Heart right ventricle (tissue), 16 donors: ENCODE results near the gene CCDC185. TPM values are rescaled to one million over a fixed set of nuclear protein-coding genes. Genes with fewer than 3 reads are reported as not detected.

ENCODE experiments used
- ATAC-seq, 8 donors: fragments of 200-7000 bp; cut with Tn5 transposase; one replicate each; pipeline ENCODE4 v1.9.1; 2020; ENCODE audit warnings: mild to moderate bottlenecking in 8 of 8, moderate library complexity in 8 of 8, moderate number of reproducible peaks in 1 of 8
- DNase-seq, 2 donors: peaks; one replicate each; pipeline ENCODE4 v3.0.0-alpha.2; 2020
- H3K27ac ChIP-seq, 10 donors: fragments of 200-600 bp; sonication (generic) in 2 of 10; one replicate each; pipeline versions ENCODE4 v1.5.0 to v1.8.0; 2020 to 2022; ENCODE audit warnings: mild to moderate bottlenecking in 3 of 10
- H3K27me3 ChIP-seq, 7 donors: fragments of 200-600 bp; one replicate each; pipeline ENCODE4 v1.8.0; 2021 to 2022; ENCODE audit warnings: mild to moderate bottlenecking in 2 of 7
- H3K36me3 ChIP-seq, 9 donors: fragments of 200-600 bp; sonication (generic) in 1 of 9; one replicate each; pipeline versions ENCODE4 v1.5.0 to v1.8.0; 2020 to 2022; ENCODE audit warnings: mild to moderate bottlenecking in 2 of 9
- H3K4me1 ChIP-seq, 9 donors: fragments of 200-600 bp; sonication (generic) in 1 of 9; one replicate each; pipeline versions ENCODE4 v1.5.0 to v1.8.0; 2020 to 2022; ENCODE audit warnings: mild to moderate bottlenecking in 4 of 9
- H3K4me3 ChIP-seq, 10 donors: fragments of 200-600 bp; sonication (generic) in 2 of 10; one replicate each; pipeline versions ENCODE4 v1.5.0 to v1.8.0; 2020 to 2022; ENCODE audit warnings: mild to moderate bottlenecking in 7 of 10, moderate library complexity in 2 of 10
- H3K9me3 ChIP-seq, 11 donors: fragments of 200-600 bp in 10 of 11; sonication (generic) in 2 of 11; one replicate each; pipeline versions ENCODE4 v1.5.0 to v1.8.0; 2013 to 2022; ENCODE audit warnings: mild to moderate bottlenecking in 2 of 11, control low read depth in 1 of 11, moderate library complexity in 1 of 11
- WGBS, 2 donors: extraction: QIAGEN DNeasy Blood & Tissue Kit; methylation state at CpG; one replicate each; pipeline ENCODE4 v1.1.7; 2013; ENCODE audit warnings: inconsistent platforms in 1 of 2; 5-methylcytosine and 5-hydroxymethylcytosine counted together
- intact Hi-C, 10 donors: fragments of 100-400 bp; cut with DNase I; formaldehyde crosslinking; loops; one replicate each; pipeline versions ENCODE4 v1.11.1 to v1.14.2; 2022
- polyA plus RNA-seq, 2 donors: library from polyadenylated mRNA; stranded (reverse); fragments of 200-250 nt; gene quantifications; one replicate each; pipeline ENCODE4 v1.2.3, GENCODE V29; 2013
- total RNA-seq, 10 donors: library from RNA; stranded (reverse); fragmentation: NEBNext Ultra II Directional in 3 of 10; extraction: Animal tissue kit (Norgen Biotek cat#: 25700) in 3 of 10; gene quantifications; one replicate each; pipeline versions ENCODE4 v1.2.1 to v1.2.4, GENCODE V29; 2021 to 2023
- TF ChIP-seq, protein P1 (sequence below), 9 donors: fragments of 200-600 bp; sonication (generic) in 2 of 9; IDR thresholded peaks; one replicate each; pipeline versions ENCODE4 v1.5.0 to v1.8.0; 2021 to 2022; ENCODE audit warnings: antibody characterized with exemption in 9 of 9, mild to moderate bottlenecking in 5 of 9, moderate library complexity in 1 of 9
- donor health status: Arrhythmogenic right ventricular cardiomyopathy.
- donor health status: ischemic (EF 13 %, LVEDD 7.1; RV severe dilation, severe dysfunction).
- donor health status: healthy with polysubstance abuse.
- donor health status: DM: no; HTN: yes; CAD: no.
- donor health status: DM: no; HTN: no; CAD: no.
- donor health status: ischemic (EF 25% LVEDD 6.9; RV normal size, moderate dysfunction).
- donor health status: ischemic (EF 25% LVEDD 5.7; RV mildly dilated, moderate dysfunction).
- donor health status: healthy.
- donor health status: DM: yes; HTN: yes; CAD: no.
- donor health status: Ischemic cardiomyopathy.
- donor health status: ischemic (EF 35%, LVEDD 5.7; RV mildly dilated, moderate dysfunction).
- donor health status: nonischemic (EF 11% LVEDD 7.7; RV severe dilation, severe dysfunction).
- donor health status: DM: yes; HTN: yes; CAD: no.
- donor health status: PGD.
- donor health status: ischemic (EF 29% LVEDD 5.4; RV normal size, mild dysfunction).
- donor health status: nonischemic (EF 23%, LVEDD 6.1; RV moderate dilation, normal function).

Gene CCDC185
- total and polyA plus RNA-seq, 12 donors = not detected

- intact Hi-C loops = no loop called here
- ATAC-seq (peak in 4 of 8 donors; percentile 27 to 83 (median 59)), DNase-seq (no peak)
- 68 to 73% methylated on average over 7 of the region's 7 CpGs for WGBS, 2 donors
- no peaks in the 10 kb centered on the region for H3K36me3 ChIP-seq
- H3K27ac ChIP-seq = no peak overlapping the region
- H3K4me1 ChIP-seq = peaks cover 0 to 21% (median 8%) of the 10 kb centered on the region in 9 donors
- H3K27me3 ChIP-seq = no peaks in the 10 kb centered on the region
- no peak overlapping the region for H3K4me3 ChIP-seq
- H3K9me3 ChIP-seq = no peaks in the 10 kb centered on the region
- TF ChIP-seq, protein P1, sequence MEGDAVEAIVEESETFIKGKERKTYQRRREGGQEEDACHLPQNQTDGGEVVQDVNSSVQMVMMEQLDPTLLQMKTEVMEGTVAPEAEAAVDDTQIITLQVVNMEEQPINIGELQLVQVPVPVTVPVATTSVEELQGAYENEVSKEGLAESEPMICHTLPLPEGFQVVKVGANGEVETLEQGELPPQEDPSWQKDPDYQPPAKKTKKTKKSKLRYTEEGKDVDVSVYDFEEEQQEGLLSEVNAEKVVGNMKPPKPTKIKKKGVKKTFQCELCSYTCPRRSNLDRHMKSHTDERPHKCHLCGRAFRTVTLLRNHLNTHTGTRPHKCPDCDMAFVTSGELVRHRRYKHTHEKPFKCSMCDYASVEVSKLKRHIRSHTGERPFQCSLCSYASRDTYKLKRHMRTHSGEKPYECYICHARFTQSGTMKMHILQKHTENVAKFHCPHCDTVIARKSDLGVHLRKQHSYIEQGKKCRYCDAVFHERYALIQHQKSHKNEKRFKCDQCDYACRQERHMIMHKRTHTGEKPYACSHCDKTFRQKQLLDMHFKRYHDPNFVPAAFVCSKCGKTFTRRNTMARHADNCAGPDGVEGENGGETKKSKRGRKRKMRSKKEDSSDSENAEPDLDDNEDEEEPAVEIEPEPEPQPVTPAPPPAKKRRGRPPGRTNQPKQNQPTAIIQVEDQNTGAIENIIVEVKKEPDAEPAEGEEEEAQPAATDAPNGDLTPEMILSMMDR (IDR thresholded peaks at IDR 0.05) = no peak
Observed at GRCh38 chr1:223417903-223418663, 24.9 kb downstream of the CCDC185 start.

- DNase-seq (no peak), ATAC-seq (peak in 1 of 8 donors; percentile 49)
- Histone ChIP-seq H3K27ac (no peak overlapping the region), H3K9me3 (no peaks in the 10 kb centered on the region), H3K36me3 (no peaks in the 10 kb centered on the region), H3K27me3 (no peaks in the 10 kb centered on the region), H3K4me3 (no peak overlapping the region), H3K4me1 (peaks cover 0 to 23% (median 11%) of the 10 kb centered on the region in 9 donors)
- 83 to 84% methylated on average over 8 of the region's 8 CpGs for WGBS, 2 donors
- intact Hi-C loops = no loop called here
- TF ChIP-seq, protein P1 (IDR thresholded peaks at IDR 0.05) = no peak
Observed at GRCh38 chr1:223419115-223419514, 25.9 kb downstream of the CCDC185 start.

DNA sequence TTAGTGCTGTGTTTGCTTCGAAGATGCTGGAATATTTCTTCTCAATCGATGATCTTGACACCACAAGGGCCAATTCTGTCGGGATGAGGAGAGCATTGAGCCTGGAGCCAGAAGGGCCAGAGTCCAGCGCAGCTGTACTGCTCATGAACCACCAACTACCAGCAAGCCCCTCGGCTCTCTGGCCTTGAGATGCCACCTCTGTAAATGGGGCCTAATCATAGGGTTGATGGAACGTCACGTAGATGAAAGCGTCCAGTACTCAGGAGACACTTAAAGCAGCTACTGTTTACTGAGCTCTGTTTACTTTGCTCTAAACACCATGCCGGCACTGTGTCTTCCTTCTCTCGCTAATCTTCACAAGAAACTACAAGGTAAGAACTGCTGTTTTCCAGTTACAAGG, 26.3 kb downstream of the CCDC185 start:
- Histone ChIP-seq H3K9me3 (no peaks in the 10 kb centered on the region), H3K4me3 (no peak overlapping the region), H3K27ac (no peak overlapping the region), H3K27me3 (no peaks in the 10 kb centered on the region), H3K4me1 (peaks cover 0 to 28% (median 16%) of the 10 kb centered on the region in 9 donors), H3K36me3 (no peaks in the 10 kb centered on the region)
- TF ChIP-seq, protein P1 (IDR thresholded peaks at IDR 0.05) = no peak
- 84 to 91% methylated on average over 10 of the region's 10 CpGs for WGBS, 2 donors
- ATAC-seq = no peak
- intact Hi-C loops = no loop called here
- no peak for DNase-seq

- ATAC-seq = peak in 3 of 8 donors; percentile 39 to 44 (median 42)
- intact Hi-C loops = loop anchor here in 1 of 10 donors (10.0 kb wide), 1 partner anchor 76 kb away; no protein-coding TSS in a partner anchor
- DNase-seq = no peak
Observed at GRCh38 chr1:223421025-223421424, 27.8 kb downstream of the CCDC185 start.

More at GRCh38 chr1:223421025-223421424, 27.8 kb downstream of the CCDC185 start:
- Histone ChIP-seq H3K27ac (no peak overlapping the region), H3K4me3 (no peak overlapping the region), H3K36me3 (no peaks in the 10 kb centered on the region), H3K27me3 (no peaks in the 10 kb centered on the region), H3K4me1 (peaks cover 0 to 28% (median 18%) of the 10 kb centered on the region in 9 donors), H3K9me3 (no peaks in the 10 kb centered on the region)
- TF ChIP-seq, protein P1 (IDR thresholded peaks at IDR 0.05) = no peak
- 22 to 24% methylated on average over 1 of the region's 1 CpG for WGBS, 2 donors
